ENCODE data around the gene TBX6.

TBX6 gene

DNA sequence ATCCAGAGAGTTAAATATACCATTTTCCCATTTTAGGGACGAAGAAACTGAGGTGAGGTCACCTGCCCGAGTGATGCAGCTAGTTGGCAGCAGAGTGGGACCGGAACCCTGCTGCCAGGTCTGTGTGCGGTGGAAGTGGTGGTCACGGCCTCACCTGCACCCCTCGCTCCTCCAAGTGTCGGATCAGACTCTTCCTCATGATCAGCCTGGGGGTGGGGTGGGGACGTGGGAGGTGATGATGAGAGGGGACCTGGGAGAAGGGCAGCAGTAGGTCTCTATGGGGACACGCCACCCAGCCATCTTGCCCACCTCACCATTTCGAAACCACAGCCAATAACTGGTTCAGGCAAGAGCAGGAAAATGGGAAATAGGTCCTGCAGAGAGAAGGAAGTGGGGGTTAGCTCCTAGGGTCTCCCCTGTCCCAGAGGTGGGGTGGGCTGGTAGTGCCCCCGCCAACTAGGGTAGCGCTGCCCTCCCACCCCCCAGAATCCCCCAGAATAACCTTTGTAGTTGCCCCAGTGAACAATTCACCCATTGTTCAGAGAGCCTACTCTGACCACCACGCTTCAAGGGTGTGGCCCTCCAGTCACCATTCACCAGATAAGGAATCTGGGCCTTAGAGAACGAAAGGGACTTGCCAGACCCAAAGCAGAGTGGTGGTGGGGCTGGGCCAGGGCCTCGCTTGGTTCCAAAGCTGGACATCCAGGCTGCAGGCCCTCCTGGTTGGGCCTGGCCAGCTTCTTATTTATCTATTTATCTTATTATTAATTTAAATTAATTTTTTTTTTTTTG, 16.5 kb upstream of the TBX6 start:
- TF ChIP-seq, protein P1, sequence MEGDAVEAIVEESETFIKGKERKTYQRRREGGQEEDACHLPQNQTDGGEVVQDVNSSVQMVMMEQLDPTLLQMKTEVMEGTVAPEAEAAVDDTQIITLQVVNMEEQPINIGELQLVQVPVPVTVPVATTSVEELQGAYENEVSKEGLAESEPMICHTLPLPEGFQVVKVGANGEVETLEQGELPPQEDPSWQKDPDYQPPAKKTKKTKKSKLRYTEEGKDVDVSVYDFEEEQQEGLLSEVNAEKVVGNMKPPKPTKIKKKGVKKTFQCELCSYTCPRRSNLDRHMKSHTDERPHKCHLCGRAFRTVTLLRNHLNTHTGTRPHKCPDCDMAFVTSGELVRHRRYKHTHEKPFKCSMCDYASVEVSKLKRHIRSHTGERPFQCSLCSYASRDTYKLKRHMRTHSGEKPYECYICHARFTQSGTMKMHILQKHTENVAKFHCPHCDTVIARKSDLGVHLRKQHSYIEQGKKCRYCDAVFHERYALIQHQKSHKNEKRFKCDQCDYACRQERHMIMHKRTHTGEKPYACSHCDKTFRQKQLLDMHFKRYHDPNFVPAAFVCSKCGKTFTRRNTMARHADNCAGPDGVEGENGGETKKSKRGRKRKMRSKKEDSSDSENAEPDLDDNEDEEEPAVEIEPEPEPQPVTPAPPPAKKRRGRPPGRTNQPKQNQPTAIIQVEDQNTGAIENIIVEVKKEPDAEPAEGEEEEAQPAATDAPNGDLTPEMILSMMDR (IDR thresholded peaks at IDR 0.05; ENCODE audit: control extremely low read depth, extremely low read depth, low read depth, missing control alignments), result no peak
- ChIA-PET POLR2A (no interaction called here), CTCF (no interaction called here)
- no peak for DNase-seq (ENCODE audit: extremely low spot score)

DNA sequence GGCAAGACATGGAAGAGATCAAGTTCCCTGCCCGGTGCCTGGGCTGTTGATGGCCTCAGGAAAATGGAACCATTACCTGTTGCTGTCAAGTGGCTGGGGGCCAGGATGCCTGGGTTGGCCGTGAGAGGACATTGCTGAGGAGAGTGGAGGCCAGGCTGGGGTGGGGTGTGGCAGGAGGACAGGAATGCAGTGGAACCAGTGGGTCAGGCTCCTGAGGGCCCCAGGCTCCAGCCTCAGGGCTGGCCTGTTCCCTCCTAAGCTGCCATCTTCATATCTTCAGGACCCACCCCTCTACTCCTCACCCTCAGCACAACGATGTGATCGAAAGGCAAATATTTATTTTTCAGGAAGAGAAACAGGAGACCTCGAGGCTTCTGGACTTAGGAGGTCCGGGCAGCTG, 12.8 kb upstream of the TBX6 start:
- POLR2A ChIA-PET, result no interaction called here
- TF ChIP-seq, protein P1 (IDR thresholded peaks at IDR 0.05; ENCODE audit: control extremely low read depth, extremely low read depth, low read depth, missing control alignments), result no peak
- CTCF ChIA-PET, result interaction anchor here (3.7 to 3.9 kb wide), 2 partner anchors 8 to 12 kb away, joined by 24 to 26 read pairs; partner anchors contain the start of genes GDPD3 and TBX6
- DNase-seq (ENCODE audit: extremely low spot score), result no peak

DNA sequence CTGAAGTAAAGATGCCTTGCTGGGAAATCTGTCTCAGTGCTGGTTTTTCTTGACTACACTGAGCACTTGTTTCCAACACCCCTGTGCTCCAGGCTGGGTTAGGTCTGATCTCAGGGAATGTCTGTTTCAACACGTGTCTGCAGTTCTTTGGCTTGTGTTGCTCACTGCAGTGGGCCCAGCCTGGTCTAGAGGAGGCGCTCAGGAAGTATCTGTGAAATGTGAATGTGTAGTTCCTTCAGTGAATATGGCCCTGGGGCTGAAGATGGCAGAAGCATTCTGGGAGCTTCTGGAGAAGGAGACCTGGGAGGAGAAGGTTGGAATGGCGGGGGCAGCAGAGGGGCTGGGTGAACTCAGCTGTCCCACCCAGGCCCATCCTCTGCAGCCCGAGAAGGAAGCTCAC, 12.4 kb upstream of the TBX6 start:
- ChIA-PET CTCF (interaction anchor here (3.7 to 3.9 kb wide), 2 partner anchors 8 to 12 kb away, joined by 24 to 26 read pairs; partner anchors contain the start of genes GDPD3 and TBX6), POLR2A (no interaction called here)
- DNase-seq (ENCODE audit: extremely low spot score), result no peak
- TF ChIP-seq, protein P1 (IDR thresholded peaks at IDR 0.05; ENCODE audit: control extremely low read depth, extremely low read depth, low read depth, missing control alignments), result no peak

DNA sequence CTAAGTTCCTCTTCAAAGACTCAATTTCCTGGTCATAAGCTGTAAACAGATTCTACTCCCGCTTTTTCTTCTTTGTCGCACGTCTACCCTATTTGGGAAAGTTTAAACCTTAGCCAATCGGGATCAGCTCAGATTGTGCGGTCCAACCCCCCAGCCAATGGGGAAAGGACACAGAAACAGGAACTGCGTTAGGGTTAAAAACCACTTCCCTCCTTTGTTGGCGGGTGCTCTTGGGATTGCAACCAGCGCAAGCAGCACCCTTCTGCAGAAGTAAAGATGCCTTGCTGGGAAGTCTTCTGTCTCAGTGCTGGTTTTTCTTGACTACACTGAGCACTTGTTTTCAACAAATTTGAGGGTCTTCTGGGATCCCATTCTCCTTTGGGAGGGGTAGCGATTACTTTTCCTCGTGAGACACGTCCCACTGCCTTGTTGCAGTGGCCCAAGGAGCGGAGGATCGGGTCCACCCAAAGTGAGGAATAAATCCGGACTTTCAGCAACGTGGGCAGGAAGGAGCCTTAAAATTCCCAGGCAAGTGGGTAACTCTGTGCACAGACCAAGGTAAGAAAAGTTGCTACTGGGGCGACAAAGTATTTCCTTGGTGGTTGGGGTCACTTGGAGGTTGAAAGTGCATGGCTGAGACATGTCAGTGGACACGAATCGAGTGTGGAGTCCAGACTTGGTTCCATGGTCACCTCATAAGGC, 5.3 kb upstream of the TBX6 start:
- TF ChIP-seq, protein P1 (IDR thresholded peaks at IDR 0.05; ENCODE audit: control extremely low read depth, extremely low read depth, low read depth, missing control alignments), result no peak
- no peak for DNase-seq (ENCODE audit: extremely low spot score)
- CTCF ChIA-PET, result interaction anchor here (0.9 kb wide), 1 partner anchor 15 kb away, joined by 3 read pairs; no protein-coding TSS in a partner anchor
- POLR2A ChIA-PET, result no interaction called here

DNA sequence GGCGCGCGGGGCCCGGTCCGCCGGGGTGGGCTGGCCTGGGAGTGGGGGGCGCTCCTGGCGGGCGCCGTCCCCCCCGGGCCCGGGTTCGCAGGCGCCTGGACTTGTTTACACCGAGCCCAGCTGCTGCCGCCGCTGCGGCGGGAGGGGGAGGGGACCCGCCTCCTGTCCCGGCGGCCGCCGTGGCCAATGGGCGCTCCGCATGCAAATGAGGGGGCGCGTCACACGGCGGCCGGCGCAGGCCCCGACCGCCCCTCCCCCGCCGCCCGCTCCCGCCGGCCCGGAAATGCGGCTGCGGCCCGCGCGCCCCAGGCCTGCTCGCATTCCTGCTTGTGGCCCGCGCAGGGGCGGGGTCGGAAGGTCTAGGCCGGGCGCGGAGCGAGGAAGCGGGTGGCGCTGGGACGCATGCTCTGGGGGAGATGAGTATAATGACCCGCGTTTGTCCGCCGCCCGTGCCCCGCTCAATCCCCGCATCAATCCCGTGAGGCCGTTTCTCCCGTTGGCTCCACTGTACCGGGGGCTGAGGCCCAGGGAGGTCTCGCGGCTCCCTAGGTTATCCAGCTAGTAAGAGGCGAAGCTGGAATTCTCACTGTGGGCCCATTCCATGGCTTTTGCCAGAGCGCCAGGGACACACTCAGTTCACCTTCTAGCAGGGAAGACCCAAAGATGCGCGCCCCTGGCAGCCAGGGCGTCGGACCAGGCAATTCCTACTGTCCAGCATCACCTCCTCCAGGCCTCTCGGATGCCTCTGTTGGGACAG, 4.6 kb upstream of the TBX6 start, which contains the start of gene YPEL3:
TSS of gene YPEL3 (minus strand) at position 109 of the 757 bp plus-strand sequence. CDS start 731 bp downstream, outside the sequence.
- TF ChIP-seq, protein P1 (IDR thresholded peaks at IDR 0.05; ENCODE audit: control extremely low read depth, extremely low read depth, low read depth, missing control alignments), result no peak
- POLR2A ChIA-PET, result no interaction called here
- CTCF ChIA-PET, result interaction anchor here (0.9 kb wide), 1 partner anchor 16 kb away, joined by 3 read pairs; no protein-coding TSS in a partner anchor
- DNase-seq (ENCODE audit: extremely low spot score), result peak; percentile 98
